OCI-LY7 (cell line): ENCODE data around the gene CAPN13.

Experiments used
- CTCF ChIP-seq: fragments of 200-600 bp; sonication (generic); conservative IDR thresholded peaks from 2 replicates; pipeline ENCODE4 v1.5.1; 2014; ENCODE audit warnings: mild to moderate bottlenecking, antibody characterized with exemption, low read length, moderate library complexity, mixed read lengths
- EZH2phosphoT487 ChIP-seq: fragments of 200-600 bp; sonication (generic); IDR thresholded peaks from 2 replicates; pipeline ENCODE4 v1.6.1; 2018; ENCODE audit warnings: low read depth, borderline replicate concordance, mild to moderate bottlenecking, mixed run types, antibody characterized with exemption, low read length, moderate library complexity, mixed read lengths

DNA sequence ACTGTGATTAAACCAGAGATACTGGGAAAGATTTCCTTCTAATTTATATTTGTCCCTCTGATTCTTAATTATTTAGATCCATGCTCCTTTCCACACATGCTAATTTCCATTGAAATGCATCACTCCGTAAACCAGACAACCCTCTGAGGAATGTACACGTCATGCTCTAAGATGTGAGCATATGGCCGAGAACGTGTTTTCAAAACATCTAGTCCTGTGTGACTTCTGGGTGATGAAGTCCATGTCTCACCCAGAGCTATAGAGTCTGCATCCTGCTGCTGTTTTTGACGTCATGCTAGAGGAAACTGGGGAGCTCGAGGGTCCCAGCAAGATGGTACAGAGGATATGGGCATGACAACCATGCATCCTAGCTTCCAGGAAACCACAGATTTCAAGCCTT, 53.6 kb downstream of the CAPN13 start:
- no peak for TF ChIP-seq CTCF
- TF ChIP-seq EZH2phosphoT487: no peak
